Fibroblast of villous mesenchyme (primary cell): ENCODE results near the gene PRPF40B. TPM values are rescaled to one million over a fixed set of nuclear protein-coding genes. Genes with fewer than 3 reads are reported as not detected.

Experiments used
- DNase-seq: peaks from one replicate; pipeline ENCODE4 v3.0.0-alpha.2; 2010; ENCODE audit warnings: low read depth
- H3K4me3 ChIP-seq: 2 replicates; pipeline ENCODE4 v1.5.1; 2011; ENCODE audit warnings: low read depth, mild to moderate bottlenecking, low read length
- total RNA-seq: library from RNA; depleted of rRNA; stranded (reverse); fragments of >200 nt; gene quantifications from 2 replicates; pipeline ENCODE4 v1.2.3, GENCODE V29; 2012
- TF ChIP-seq, protein P1 (sequence below): IDR thresholded peaks from 2 replicates; pipeline ENCODE4 v1.5.1; 2012; ENCODE audit warnings: low read depth, mild to moderate bottlenecking, low read length; ENCODE audit not compliant: insufficient read depth

The PRPF40B gene
- total RNA-seq, 1 donor: 8.2 TPM

DNA sequence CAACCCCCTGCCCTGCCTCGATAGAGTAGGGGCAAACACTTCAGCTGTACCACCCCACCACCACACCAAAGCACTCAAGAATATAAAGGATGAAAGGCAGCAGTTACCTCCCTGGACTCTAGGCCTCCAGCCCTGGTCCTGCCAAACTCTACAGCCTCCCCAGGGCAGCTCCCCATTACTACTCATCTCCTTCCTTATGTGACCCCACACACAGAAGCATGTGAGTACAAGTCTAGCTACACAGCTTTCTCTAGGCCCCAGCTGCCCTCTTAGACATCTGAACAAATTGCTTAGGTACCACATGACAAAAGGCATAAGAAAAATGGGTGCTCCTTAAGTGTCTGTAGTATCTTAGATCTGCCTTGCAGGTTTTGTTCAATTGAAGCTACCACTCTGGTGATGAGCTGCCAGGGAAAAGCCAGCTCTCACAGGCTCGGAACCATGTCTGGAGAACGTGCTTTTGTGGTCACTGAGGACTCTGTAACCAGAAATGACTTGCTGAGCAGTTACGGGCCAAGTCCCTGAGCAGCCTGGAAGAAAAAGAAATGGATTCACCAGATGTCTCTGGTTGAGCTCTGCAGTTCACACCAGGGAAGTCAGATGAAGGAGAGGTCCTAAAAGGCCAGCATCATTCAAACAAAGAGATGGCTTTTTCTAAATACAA, 51.1 kb downstream of the PRPF40B start:
- H3K4me3 ChIP-seq: no peak overlapping the region
- peak; percentile 41 for DNase-seq
- TF ChIP-seq, protein P1, sequence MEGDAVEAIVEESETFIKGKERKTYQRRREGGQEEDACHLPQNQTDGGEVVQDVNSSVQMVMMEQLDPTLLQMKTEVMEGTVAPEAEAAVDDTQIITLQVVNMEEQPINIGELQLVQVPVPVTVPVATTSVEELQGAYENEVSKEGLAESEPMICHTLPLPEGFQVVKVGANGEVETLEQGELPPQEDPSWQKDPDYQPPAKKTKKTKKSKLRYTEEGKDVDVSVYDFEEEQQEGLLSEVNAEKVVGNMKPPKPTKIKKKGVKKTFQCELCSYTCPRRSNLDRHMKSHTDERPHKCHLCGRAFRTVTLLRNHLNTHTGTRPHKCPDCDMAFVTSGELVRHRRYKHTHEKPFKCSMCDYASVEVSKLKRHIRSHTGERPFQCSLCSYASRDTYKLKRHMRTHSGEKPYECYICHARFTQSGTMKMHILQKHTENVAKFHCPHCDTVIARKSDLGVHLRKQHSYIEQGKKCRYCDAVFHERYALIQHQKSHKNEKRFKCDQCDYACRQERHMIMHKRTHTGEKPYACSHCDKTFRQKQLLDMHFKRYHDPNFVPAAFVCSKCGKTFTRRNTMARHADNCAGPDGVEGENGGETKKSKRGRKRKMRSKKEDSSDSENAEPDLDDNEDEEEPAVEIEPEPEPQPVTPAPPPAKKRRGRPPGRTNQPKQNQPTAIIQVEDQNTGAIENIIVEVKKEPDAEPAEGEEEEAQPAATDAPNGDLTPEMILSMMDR: no peak

DNA sequence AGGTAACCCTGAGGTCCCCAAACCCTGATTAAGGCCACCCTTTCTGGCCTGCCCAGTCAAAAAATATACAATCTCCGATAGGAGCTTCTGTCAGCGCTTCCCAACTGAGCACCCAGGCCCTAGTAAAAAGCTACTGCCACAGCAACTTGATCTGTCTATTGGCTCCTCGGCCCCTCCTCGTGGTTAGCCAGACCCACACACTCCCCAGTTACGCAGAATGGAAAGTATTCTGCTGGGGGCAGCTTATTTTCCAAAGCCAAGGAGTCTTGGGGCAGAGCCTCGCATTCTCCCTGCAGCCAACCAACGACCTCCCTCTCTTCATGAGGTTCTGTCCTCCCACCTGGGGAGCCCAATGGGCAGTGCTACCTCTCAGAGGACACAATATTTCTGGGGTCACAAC, 51.8 kb downstream of the PRPF40B start:
- TF ChIP-seq, protein P1: no peak
- no peak for DNase-seq

DNA sequence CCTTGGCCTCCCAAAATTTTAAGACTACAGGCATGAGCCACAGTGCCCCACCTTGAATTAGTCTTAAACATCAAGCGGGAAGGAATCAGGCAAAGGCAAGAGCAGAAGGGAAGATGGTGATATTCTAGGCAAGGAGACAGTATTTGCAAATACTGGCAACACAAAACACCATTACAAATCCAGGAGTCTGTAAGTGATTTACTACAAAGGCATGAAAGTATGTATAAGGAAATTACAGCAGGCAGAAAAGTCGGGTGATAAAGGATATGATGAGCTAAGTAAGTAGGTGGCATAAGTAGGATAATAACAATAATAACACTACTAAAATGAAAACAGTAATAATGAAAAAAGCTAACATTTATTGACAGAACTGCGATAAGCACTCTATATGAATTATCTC, 55.4 kb downstream of the PRPF40B start:
- TF ChIP-seq, protein P1: no peak
- H3K4me3 ChIP-seq: no peak overlapping the region
- DNase-seq: no peak

More for the DNA sequence above, 51.8 kb downstream of the PRPF40B start:
- H3K4me3 ChIP-seq: no peak overlapping the region

DNA sequence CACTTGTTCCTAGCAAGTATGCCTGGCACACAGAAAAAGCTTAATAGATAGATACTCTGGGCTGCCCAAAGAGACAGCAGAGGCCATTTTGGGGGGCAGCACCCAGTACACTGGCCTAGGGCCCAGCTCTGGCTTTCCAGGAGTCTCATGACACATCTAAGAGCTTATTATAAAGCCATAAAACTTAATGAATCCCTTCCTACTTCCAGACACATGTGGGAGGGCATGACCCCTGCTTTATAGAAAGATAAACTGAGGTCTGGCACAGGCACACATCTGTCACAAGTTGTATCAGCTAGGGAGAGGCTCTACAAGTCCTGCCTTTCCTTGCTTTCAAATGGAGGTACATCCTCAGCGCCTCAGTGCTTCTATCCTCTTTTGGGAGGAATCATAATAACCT, 56.7 kb downstream of the PRPF40B start:
- no peak overlapping the region for H3K4me3 ChIP-seq
- DNase-seq: peak; percentile 63
- TF ChIP-seq, protein P1: no peak

DNA sequence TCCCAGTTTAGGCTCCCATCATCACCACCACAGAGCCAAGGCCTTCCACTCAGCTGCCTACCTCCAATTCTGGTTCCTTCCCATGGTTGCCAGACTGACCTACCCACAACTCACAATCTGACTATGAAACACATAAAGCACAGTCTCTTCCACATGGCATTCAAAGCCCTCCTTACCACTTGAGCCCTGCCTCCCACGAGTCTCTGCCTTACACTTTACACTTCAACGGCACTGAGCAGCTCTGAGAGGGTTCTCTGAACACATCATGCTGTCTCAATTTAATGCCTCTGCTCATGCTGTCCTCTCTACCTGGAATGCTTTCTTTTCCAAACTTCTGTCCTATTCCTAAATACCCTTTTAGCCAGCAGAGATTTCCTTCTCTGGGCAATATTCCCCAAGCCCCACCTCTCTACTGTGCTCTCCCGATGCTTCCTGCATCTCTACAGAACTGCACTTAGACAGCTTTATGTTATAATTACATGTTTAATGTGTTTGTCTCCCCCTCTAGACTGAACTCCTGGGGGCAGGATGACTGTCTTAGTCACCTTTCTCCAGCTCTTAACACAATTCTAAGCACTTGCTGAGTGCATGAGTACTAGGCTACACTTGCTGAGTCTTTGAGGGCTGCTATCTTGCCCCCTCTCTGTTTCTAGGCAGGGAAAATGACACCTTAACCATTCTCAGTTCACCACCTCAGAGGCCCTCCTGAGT, 60.4 kb downstream of the PRPF40B start:
- no peak for DNase-seq
- TF ChIP-seq, protein P1: no peak
- no peak overlapping the region for H3K4me3 ChIP-seq

DNA sequence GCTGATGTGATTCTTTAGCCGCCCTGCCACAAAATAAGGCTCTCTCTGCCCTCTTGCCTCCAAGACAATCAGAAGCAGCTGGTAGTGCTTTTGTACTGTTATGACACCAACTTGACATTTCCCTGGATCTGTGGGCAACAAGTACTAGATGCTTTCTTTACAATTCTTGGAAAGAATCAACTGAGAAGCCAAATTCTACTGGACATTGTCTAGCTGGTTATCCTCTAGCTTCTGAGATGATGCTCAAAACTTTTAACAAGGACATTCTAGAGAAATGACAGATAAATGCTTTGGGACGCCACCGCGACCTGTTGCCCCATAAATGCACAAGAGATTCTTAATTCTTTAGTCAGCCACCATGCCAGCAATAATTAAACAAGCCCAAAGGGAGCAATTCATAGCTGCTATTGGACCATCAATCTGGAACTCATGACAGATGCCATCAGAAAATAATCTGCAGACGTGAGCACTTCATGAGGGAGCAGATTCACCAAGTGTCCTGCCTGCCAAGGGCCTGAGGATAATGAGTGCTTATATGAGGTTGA, 61.0 kb downstream of the PRPF40B start:
- DNase-seq: no peak
- no peak overlapping the region for H3K4me3 ChIP-seq
- TF ChIP-seq, protein P1: no peak
